ENCODE measurements around the gene ZNF354C.

DNA sequence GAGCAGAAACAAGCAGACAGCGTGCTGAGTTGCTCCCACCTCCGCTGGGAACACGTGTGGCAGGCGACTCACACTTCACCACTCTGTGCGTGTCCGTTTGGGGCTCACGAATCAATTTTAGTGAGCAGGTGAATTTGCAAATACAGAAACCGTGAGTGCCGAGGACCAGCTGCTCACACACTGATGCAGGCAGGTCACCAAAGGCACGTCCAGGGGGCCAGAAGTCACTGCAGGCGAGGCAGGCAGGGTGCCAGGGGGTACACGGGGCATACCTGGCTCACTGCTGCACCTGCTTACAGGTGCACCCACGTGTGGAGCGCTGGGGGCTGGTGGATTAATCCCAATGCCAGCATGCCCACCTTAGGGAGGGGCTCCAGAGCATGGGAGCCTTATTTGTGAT is 68.8 kb downstream of the ZNF354C start:
- TF ChIP-seq EZH2phosphoT487 (IDR thresholded peaks at IDR 0.05; ENCODE audit: borderline replicate concordance, low read depth, low read length) = no peak
- TF ChIP-seq, protein P1, sequence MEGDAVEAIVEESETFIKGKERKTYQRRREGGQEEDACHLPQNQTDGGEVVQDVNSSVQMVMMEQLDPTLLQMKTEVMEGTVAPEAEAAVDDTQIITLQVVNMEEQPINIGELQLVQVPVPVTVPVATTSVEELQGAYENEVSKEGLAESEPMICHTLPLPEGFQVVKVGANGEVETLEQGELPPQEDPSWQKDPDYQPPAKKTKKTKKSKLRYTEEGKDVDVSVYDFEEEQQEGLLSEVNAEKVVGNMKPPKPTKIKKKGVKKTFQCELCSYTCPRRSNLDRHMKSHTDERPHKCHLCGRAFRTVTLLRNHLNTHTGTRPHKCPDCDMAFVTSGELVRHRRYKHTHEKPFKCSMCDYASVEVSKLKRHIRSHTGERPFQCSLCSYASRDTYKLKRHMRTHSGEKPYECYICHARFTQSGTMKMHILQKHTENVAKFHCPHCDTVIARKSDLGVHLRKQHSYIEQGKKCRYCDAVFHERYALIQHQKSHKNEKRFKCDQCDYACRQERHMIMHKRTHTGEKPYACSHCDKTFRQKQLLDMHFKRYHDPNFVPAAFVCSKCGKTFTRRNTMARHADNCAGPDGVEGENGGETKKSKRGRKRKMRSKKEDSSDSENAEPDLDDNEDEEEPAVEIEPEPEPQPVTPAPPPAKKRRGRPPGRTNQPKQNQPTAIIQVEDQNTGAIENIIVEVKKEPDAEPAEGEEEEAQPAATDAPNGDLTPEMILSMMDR (conservative IDR thresholded peaks at IDR 0.05; ENCODE audit: low read length) = no peak
